HT1080 (cell line): Measurements from ENCODE around the gene ZC3H4. TPM values are rescaled to one million over a fixed set of nuclear protein-coding genes. Genes with fewer than 3 reads are reported as not detected.

Experiments
- DNase-seq: peaks from one replicate; pipeline ENCODE4 v3.0.0-alpha.2; 2015; ENCODE audit warnings: low read depth
- total RNA-seq: library from RNA; depleted of rRNA; stranded (reverse); fragments of >200 nt; shearing (Covaris generic); gene quantifications from 2 replicates; pipeline ENCODE4 v1.2.3, GENCODE V29; 2014; rRNA removed

Gene ZC3H4
- total RNA-seq, 1 experiment from 2014 or later, result 17.6 TPM

GRCh38 chr19:47021536-47022139, 91.9 kb downstream of the ZC3H4 start:
- DNase-seq, result no peak

DNA sequence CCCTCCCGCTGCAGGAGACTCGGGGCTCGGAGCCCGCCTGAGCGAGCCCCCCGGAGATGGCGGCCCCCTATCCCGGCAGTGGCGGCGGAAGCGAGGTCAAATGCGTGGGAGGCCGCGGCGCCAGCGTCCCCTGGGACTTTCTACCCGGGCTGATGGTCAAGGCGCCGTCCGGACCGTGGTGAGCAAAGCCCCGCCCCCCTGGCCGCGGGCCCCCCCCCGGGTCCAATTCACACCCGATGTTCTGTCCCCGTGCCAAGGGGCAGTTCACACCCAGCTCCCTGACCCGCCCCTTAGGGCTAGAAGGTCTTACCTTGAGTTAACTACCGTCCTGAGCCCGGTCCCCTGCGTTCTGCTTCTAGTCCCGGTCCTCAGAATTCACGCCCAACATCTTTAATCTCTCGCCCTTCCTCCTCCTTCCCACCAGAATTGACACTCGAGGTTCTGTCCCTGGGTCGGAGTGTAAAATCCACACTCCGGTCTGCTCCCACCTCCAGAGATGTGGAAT, 92.5 kb downstream of the ZC3H4 start:
- DNase-seq, result no peak

DNA sequence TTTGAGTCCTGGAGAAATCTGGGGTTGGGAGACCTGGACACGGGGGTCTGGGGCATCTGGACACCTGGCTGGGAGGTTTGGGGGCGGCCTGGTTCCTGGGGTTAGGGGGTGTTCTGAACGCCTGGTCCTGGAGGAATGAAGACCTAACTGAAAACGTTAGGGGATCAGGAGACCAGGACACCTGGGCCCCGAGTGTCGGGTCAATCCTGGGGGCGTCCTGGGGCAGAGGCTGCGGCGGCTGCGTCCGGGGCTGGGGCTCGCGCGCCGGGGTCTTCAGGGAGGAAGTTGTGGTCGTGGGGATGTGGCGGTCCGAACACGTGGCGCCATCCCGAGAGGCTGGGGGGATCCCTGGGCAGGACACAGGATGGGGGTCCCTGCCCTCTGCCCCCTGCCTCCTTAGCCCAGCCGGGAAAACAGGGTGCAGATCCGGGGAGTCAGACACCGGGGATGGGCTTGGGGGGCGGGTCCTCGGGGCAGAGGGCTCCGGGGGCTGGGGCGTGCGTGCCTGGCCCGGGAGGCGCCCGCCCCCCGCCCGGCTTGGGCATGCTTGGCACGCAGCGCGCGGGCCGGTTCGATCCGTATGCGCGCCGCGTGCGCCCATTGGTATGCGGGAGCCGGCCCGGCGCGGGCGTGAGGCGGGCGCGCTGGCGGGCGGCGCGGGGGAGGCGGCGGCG, 93.3 kb downstream of the ZC3H4 start:
- no peak for DNase-seq

GRCh38 chr19:47019431-47020041, 94.0 kb downstream of the ZC3H4 start, which contains the start of gene NPAS1:
TSS of gene NPAS1 (plus strand) at chr19:47019837. CDS start at chr19:47021048, 1,211 bp downstream.
- no peak for DNase-seq

DNA sequence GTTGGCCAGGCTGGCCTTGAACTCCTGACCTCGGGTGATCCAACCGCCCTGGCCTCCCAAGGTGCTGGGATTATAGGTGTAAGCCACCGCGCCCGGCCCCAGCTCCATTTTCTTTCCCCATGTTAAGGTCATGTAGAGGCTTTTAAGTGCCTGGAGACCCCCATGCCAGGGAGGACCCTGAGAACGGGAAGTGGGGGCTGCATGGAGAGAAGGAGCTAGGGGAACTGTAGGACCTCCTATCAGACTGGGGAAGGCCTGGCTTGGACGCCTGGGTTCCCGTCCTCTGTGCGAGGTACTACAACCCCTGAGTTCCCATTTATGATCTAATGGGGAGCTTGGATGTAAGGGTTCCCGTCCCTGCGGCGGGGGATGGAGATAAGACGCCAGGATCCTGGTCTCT, 94.7 kb downstream of the ZC3H4 start:
- no peak for DNase-seq

Other genes with a start within 250 kb of the ZC3H4 start
- not detected in 2 replicates for gene NPAS1, start 93.9 kb downstream of the ZC3H4 start, total RNA-seq
- gene TMEM160, start 65.2 kb downstream of the ZC3H4 start, total RNA-seq, result 62.1 and 69.4 TPM in 2 replicates
- 181 and 200 TPM in 2 replicates for gene SAE1, start 17.1 kb upstream of the ZC3H4 start, total RNA-seq
- 36.6 and 43.9 TPM in 2 replicates for gene BBC3, start 117.4 kb upstream of the ZC3H4 start, total RNA-seq
- gene CCDC9, start 142.7 kb upstream of the ZC3H4 start, total RNA-seq, result 3.6 and 3.8 TPM in 2 replicates
- gene INAFM1, start 161.1 kb upstream of the ZC3H4 start, total RNA-seq, result 1.5 and 4.0 TPM in 2 replicates
- 0.03 TPM in 1 of 2 replicates, not detected in the other for gene C5AR1, start 196.1 kb upstream of the ZC3H4 start, total RNA-seq
- 0.30 TPM in 1 of 2 replicates, not detected in the other for gene C5AR2, start 218.4 kb upstream of the ZC3H4 start, total RNA-seq
- gene DHX34, start 235.5 kb upstream of the ZC3H4 start, total RNA-seq, result 25.9 and 26.8 TPM in 2 replicates